ENCODE data around the gene RTEL1. TPM values are rescaled to one million over a fixed set of nuclear protein-coding genes. Genes with fewer than 3 reads are reported as not detected.

Gene RTEL1
- polyA plus RNA-seq, 1 experiment, result 11.3 TPM

DNA sequence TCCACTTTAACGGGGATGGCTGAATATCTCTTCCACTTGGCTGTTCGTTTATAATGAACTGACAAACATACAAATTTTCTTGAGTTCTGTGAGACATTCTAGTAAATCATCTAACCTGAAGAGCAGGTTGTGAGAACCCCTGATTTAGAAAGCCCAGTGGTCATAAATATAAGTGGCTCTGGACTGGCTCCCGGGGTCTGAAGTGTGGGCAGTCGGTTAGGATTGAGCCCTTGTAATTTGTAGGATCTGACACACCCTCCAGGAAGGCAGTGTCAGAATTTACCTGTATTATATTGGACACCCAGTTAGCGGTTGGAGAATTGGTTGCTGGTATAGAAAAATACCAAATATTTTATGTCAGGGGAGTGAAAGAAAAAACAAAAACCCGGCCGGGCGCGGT lies 24.4 kb upstream of the RTEL1 start:
- DNase-seq (ENCODE audit: low read depth, low spot score), result no peak
- H3K27ac ChIP-seq (ENCODE audit: low read depth, low read length), result no peak overlapping the region
- POLR2A ChIA-PET, result no interaction called here
- H3K27me3 ChIP-seq (ENCODE audit: control insufficient read depth, insufficient read depth, low read length), result no peaks in the 10 kb centered on the region
- H3K4me3 ChIP-seq (ENCODE audit: low read depth, low read length), result no peak overlapping the region
- CTCF ChIA-PET, result no interaction called here
- TF ChIP-seq, protein P1, sequence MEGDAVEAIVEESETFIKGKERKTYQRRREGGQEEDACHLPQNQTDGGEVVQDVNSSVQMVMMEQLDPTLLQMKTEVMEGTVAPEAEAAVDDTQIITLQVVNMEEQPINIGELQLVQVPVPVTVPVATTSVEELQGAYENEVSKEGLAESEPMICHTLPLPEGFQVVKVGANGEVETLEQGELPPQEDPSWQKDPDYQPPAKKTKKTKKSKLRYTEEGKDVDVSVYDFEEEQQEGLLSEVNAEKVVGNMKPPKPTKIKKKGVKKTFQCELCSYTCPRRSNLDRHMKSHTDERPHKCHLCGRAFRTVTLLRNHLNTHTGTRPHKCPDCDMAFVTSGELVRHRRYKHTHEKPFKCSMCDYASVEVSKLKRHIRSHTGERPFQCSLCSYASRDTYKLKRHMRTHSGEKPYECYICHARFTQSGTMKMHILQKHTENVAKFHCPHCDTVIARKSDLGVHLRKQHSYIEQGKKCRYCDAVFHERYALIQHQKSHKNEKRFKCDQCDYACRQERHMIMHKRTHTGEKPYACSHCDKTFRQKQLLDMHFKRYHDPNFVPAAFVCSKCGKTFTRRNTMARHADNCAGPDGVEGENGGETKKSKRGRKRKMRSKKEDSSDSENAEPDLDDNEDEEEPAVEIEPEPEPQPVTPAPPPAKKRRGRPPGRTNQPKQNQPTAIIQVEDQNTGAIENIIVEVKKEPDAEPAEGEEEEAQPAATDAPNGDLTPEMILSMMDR (IDR thresholded peaks at IDR 0.05; ENCODE audit: low read depth, low read length), result no peak
- H3K9me3 ChIP-seq (ENCODE audit: control insufficient read depth, insufficient read depth, low read length), result no peaks in the 10 kb centered on the region

- Histone ChIP-seq H3K27ac (ENCODE audit: low read depth, low read length) (no peak overlapping the region), H3K27me3 (ENCODE audit: control insufficient read depth, insufficient read depth, low read length) (no peaks in the 10 kb centered on the region), H3K9me3 (ENCODE audit: control insufficient read depth, insufficient read depth, low read length) (no peaks in the 10 kb centered on the region; the same call in 1 of the 2 replicates), H3K4me3 (ENCODE audit: low read depth, low read length) (no peak overlapping the region)
- ChIA-PET CTCF (no interaction called here), POLR2A (no interaction called here)
- TF ChIP-seq, protein P1 (IDR thresholded peaks at IDR 0.05; ENCODE audit: low read depth, low read length), result no peak
- no peak for DNase-seq (ENCODE audit: low read depth, low spot score)
These were observed 22.5 kb upstream of the RTEL1 start for GRCh38 chr20:63635431-63636141.

- H3K9me3 ChIP-seq (ENCODE audit: control insufficient read depth, insufficient read depth, low read length), result no peaks in the 10 kb centered on the region; the same call in 1 of the 2 replicates
- no peaks in the 10 kb centered on the region for H3K27me3 ChIP-seq (ENCODE audit: control insufficient read depth, insufficient read depth, low read length)
- CTCF ChIA-PET, result no interaction called here
- no peak for DNase-seq (ENCODE audit: low read depth, low spot score)
- no peak overlapping the region for H3K27ac ChIP-seq (ENCODE audit: low read depth, low read length)
- H3K4me3 ChIP-seq (ENCODE audit: low read depth, low read length), result no peak overlapping the region
- TF ChIP-seq, protein P1 (IDR thresholded peaks at IDR 0.05; ENCODE audit: low read depth, low read length), result no peak
- POLR2A ChIA-PET, result interaction anchor here (1.7 kb wide), 1 partner anchor 10 kb away, joined by 6 read pairs; the partner anchor contains the start of gene GMEB2
These were observed 21.1 kb upstream of the RTEL1 start for GRCh38 chr20:63636752-63637628.

DNA sequence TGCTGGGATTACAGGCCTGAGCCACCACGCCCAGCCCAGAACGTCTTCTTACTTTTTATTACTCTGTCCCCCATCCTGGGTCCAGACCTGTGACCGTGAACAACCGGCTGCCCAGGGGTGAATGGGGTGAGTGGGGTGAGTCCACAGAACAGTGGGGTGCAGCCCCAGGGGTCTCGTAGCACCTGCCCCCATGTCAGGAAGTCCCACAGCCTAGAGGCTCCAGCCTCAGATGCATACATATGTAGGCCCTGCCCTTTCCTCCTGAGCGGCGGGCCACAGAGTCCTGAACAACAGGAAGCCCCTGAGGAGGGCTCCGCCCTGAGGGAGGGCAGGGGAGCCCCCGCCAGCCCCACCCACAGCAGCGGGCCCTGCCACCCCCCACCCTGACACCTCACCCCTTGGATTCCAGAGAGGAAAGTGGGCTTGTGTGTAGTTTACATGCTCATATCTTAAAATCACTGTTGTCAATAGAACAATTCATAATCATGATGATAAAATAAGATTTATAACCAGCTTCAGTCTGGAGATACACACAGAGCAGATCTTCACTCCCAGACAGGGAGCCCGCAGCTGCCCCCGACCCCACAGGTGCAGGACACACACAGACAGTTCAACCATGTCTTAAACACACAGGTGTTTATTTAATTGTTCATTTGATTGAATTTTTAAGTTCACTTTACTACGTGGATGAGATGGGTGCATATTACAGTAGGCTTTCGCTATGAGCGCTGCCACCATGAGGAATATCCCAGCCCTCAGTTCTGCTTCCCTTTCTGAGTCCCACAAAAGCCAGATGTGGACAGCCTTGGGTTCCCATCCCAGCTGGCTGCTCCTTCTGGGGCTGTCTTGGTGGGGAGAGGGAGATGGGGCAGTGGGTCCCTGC lies 18.8 kb upstream of the RTEL1 start:
- POLR2A ChIA-PET, result interaction anchor here (0.7 kb wide), 1 partner anchor 146 kb away, joined by 3 read pairs; no protein-coding TSS in a partner anchor
- no peak for DNase-seq (ENCODE audit: low read depth, low spot score)
- no peak overlapping the region for H3K4me3 ChIP-seq (ENCODE audit: low read depth, low read length)
- CTCF ChIA-PET, result no interaction called here
- no peaks in the 10 kb centered on the region for H3K27me3 ChIP-seq (ENCODE audit: control insufficient read depth, insufficient read depth, low read length)
- TF ChIP-seq, protein P1 (IDR thresholded peaks at IDR 0.05; ENCODE audit: low read depth, low read length), result no peak
- no peaks in the 10 kb centered on the region; the same call in 1 of the 2 replicates for H3K9me3 ChIP-seq (ENCODE audit: control insufficient read depth, insufficient read depth, low read length)
- H3K27ac ChIP-seq (ENCODE audit: low read depth, low read length), result no peak overlapping the region

Data from AG04450 (cell line).